HEK293 (cell line): ENCODE data around the gene KPTN.
"Not testable (repeated sequence)": the region's sequence is repeated elsewhere in the genome, so short reads cannot be mapped to it uniquely, and the experiment has no call there.

ENCODE experiments used
- CTCF ChIA-PET: fragments of 350-600 bp; formaldehyde crosslinking; extraction: SDS; loops from one replicate; lab custom pipeline; 2021; ENCODE audit warnings: antibody characterized with exemption; lab: Yijun Ruan, JAX
- POLR2A ChIA-PET: fragments of 300-600 bp; formaldehyde crosslinking; extraction: SDS; loops from one replicate; lab custom pipeline; 2020; ENCODE audit warnings: antibody characterized with exemption, inconsistent platforms; lab: Yijun Ruan, JAX
- H3K27ac ChIP-seq: fragments of 200-500 bp; sonication (Bioruptor generic); 2 replicates; pipeline ENCODE4 v1.5.1; 2014; ENCODE audit warnings: low read depth, low read length, control low read depth, inconsistent platforms; ENCODE audit errors: extremely low read depth
- H3K36me3 ChIP-seq, 2 experiments: fragments of 200-500 bp in 1 of 2; sonication (Bioruptor generic) in 1 of 2; 1 replicate in 1 of 2; 2 replicates in 1 of 2; pipeline ENCODE4 v1.5.1; 2014 to 2017; ENCODE audit warnings: inconsistent platforms in 2 of 2, low read length in 2 of 2; ENCODE audit not compliant: control insufficient read depth in 2 of 2, insufficient read depth in 1 of 2
- H3K4me1 ChIP-seq: fragments of 200-500 bp; sonication (Bioruptor generic); 2 replicates; pipeline ENCODE4 v1.5.1; 2014; ENCODE audit warnings: mild to moderate bottlenecking, low read length, inconsistent platforms; ENCODE audit not compliant: control insufficient read depth, insufficient read depth
- H3K4me3 ChIP-seq: 2 replicates; pipeline ENCODE4 v1.5.1; 2011; ENCODE audit warnings: low read depth, mild to moderate bottlenecking, control low read depth, low read length, moderate library complexity
- H3K9me3 ChIP-seq: fragments of 200-500 bp; sonication (Bioruptor generic); 2 replicates; pipeline ENCODE4 v1.5.1; 2014; ENCODE audit warnings: low read depth, low read length, inconsistent platforms; ENCODE audit not compliant: control insufficient read depth, insufficient read depth
- EGR2 ChIP-seq: fragments of 450-650 bp; formaldehyde crosslinking; IDR thresholded peaks from 2 replicates; pipeline ENCODE4 v1.5.1; 2016; ENCODE audit warnings: low read depth, missing biosample characterization, missing genetic modification characterization
- HOXA7 ChIP-seq: sonication (generic); formaldehyde crosslinking; IDR thresholded peaks from 2 replicates; pipeline ENCODE4 v1.8.1; 2022; ENCODE audit warnings: missing genetic modification reagents, borderline replicate concordance
- PRDM1 ChIP-seq: fragments of 450-650 bp; formaldehyde crosslinking; IDR thresholded peaks from 2 replicates; pipeline ENCODE4; 2016; ENCODE audit warnings: missing biosample characterization, missing genetic modification characterization
- REPIN1 ChIP-seq: fragments of 450-650 bp; formaldehyde crosslinking; IDR thresholded peaks from 2 replicates; pipeline ENCODE4 v1.5.1; 2017; ENCODE audit warnings: missing biosample characterization, missing genetic modification characterization, low read depth
- TSHZ1 ChIP-seq: fragments of 450-650 bp; formaldehyde crosslinking; IDR thresholded peaks from 2 replicates; pipeline ENCODE4 v1.5.1; 2016; ENCODE audit warnings: missing biosample characterization, missing genetic modification characterization, borderline replicate concordance
- ZFHX2 ChIP-seq: fragments of 450-650 bp; formaldehyde crosslinking; conservative IDR thresholded peaks from 2 replicates; pipeline ENCODE4 v1.5.1; 2016; ENCODE audit warnings: missing biosample characterization, missing genetic modification characterization
- ZFP3 ChIP-seq: fragments of 450-650 bp; formaldehyde crosslinking; IDR thresholded peaks from 2 replicates; pipeline ENCODE4 v1.5.1; 2016; ENCODE audit warnings: low read depth, missing biosample characterization, missing genetic modification characterization
- ZNF37A ChIP-seq: fragments of 450-650 bp; IDR thresholded peaks from 2 replicates; pipeline ENCODE4 v1.5.1; 2018; ENCODE audit warnings: missing biosample characterization, missing genetic modification characterization
- ZNF48 ChIP-seq: fragments of 450-650 bp; formaldehyde crosslinking; IDR thresholded peaks from 2 replicates; pipeline ENCODE4 v1.5.1; 2016; ENCODE audit warnings: missing biosample characterization, missing genetic modification characterization
- ZSCAN16 ChIP-seq: fragments of 450-650 bp; formaldehyde crosslinking; IDR thresholded peaks from 2 replicates; pipeline ENCODE4 v1.5.1; 2016; ENCODE audit warnings: missing biosample characterization, missing genetic modification characterization
- TF ChIP-seq, protein P1 (sequence below): fragments of 450-650 bp; formaldehyde crosslinking; IDR thresholded peaks from 2 replicates; pipeline ENCODE4 v1.5.1; 2017; ENCODE audit warnings: missing biosample characterization, missing genetic modification characterization
- TF ChIP-seq, protein P2 (sequence below): fragments of 450-650 bp; formaldehyde crosslinking; IDR thresholded peaks from 2 replicates; pipeline ENCODE4 v1.5.1; 2016; ENCODE audit warnings: missing biosample characterization, missing genetic modification characterization

KPTN gene

DNA sequence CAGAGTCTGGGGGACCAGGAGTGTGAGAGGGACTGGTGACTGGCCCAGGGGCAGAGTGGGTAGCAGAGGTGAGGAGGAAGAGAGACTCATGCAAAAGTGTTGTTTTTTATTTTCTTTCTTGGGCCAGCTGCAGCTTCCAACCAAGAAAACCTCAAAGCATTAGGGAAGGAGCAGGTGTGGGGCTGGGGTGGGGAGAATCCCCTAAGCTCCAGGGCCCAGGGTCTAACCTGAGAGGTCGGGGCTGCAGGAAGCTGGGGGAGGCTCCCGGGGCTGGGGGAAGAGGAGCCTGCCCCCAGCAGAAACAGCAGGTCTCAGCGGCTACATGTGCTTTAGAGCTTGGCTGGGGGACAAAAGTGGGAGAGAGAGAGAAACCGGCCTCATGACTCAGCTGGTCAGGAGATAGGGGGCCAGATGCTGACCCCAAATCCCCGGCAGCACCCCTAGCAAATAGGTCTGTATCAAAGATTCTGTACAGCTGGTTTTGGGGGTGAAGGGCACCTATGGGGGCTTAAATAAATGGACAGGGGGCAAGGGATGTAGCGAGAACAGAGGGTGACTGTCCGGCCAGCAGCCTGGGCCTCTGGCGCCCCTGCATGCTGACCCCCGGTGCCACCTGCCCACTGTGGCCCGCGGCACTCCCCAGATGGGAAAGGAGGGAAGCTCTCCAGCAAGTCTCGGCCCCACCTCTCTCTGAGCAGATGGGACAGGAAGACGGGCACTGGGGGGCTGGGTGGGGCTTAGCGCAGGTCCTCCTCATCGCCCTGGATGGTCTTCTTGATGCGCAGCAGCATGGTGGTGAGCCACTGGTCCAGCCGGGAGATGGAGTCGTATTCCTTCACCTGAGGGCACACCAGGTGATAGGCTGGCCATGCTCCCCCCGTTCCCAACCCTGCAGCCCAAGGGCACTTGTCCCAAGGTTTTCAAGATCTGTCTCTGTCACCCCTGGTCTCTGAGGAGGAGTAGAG lies 3.8 kb upstream of the KPTN start (continued):
- TF ChIP-seq, protein P1, sequence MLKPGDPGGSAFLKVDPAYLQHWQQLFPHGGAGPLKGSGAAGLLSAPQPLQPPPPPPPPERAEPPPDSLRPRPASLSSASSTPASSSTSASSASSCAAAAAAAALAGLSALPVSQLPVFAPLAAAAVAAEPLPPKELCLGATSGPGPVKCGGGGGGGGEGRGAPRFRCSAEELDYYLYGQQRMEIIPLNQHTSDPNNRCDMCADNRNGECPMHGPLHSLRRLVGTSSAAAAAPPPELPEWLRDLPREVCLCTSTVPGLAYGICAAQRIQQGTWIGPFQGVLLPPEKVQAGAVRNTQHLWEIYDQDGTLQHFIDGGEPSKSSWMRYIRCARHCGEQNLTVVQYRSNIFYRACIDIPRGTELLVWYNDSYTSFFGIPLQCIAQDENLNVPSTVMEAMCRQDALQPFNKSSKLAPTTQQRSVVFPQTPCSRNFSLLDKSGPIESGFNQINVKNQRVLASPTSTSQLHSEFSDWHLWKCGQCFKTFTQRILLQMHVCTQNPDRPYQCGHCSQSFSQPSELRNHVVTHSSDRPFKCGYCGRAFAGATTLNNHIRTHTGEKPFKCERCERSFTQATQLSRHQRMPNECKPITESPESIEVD: no peak
- no peak for TF ChIP-seq TSHZ1 (tag by site-specific recombination)
- no peak for TF ChIP-seq REPIN1 (tag by site-specific recombination)
- TF ChIP-seq PRDM1 (tag by site-specific recombination): no peak
- TF ChIP-seq HOXA7 (CRISPR knock-in tag): no peak
- no peak for TF ChIP-seq ZFP3 (tag by site-specific recombination)
- TF ChIP-seq ZNF37A: no peak

DNA sequence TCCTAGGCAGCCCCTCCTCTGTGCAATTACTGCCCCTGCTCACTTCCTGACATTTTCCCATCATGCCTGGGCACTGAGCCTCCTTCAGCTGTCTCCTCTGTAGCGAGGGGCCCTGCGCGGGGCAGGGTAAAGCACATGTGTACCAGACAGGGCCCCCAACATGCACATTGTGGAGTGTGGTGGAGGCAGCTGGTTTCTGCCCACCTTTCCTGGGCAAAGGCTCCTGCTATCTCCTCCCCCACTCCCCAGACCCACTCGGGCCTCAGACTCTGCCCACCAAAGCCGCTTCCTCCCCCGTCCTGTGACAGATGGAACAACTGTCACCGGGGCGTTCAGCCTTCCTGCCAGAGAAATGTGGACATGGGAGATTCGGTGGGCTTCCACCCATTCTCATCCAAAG lies 2.9 kb upstream of the KPTN start:
- Histone ChIP-seq H3K27ac (no peak overlapping the region), H3K36me3 (peaks cover 7 to 45% of the 10 kb centered on the region in 2 experiments; a peak in 2 of 3 replicates), H3K9me3 (no peaks in the 10 kb centered on the region), H3K4me3 (no peak overlapping the region), H3K4me1 (no peaks in the 10 kb centered on the region)
- ChIA-PET POLR2A (no interaction called here), CTCF (no interaction called here)
- TF ChIP-seq EGR2 (tag by site-specific recombination): peak; percentile 75
- peak; percentile 54; the same call in 1 of the 2 replicates for TF ChIP-seq ZFHX2
- no peak for TF ChIP-seq ZNF48
- TF ChIP-seq, protein P2, sequence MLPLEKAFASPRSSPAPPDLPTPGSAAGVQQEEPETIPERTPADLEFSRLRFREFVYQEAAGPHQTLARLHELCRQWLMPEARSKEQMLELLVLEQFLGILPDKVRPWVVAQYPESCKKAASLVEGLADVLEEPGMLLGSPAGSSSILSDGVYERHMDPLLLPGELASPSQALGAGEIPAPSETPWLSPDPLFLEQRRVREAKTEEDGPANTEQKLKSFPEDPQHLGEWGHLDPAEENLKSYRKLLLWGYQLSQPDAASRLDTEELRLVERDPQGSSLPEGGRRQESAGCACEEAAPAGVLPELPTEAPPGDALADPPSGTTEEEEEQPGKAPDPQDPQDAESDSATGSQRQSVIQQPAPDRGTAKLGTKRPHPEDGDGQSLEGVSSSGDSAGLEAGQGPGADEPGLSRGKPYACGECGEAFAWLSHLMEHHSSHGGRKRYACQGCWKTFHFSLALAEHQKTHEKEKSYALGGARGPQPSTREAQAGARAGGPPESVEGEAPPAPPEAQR (tag by site-specific recombination): no peak
- no peak for TF ChIP-seq ZSCAN16 (tag by site-specific recombination)

DNA sequence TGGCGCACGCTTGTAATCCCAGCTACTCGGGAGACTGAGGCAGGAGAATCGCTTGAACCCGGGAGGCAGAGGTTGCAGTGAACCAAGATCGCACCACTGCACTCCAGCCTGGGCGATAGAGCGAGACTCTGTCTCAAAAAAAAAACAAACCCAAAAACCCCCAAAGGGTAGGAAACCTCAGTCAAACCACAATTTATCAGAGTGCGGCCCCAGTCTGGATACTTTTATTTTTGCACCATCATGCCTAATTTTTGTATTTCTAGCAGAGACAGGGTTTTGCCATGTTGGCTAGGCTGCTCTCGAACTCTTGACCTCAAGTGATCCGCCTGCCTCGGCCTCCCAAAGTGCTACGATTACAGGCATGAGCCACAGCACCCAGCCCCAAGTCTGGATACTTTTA lies 2.2 kb upstream of the KPTN start:
- ChIA-PET POLR2A (interaction anchor here (0.6 kb wide), 1 partner anchor 41 kb away, joined by 4 read pairs; no protein-coding TSS in a partner anchor), CTCF (interaction anchor here (0.6 to 1.9 kb wide), 2 partner anchors 22 to 213 kb away, joined by 4 to 5 read pairs; no protein-coding TSS in a partner anchor)
- not testable (repeated sequence) for H3K4me1 ChIP-seq, H3K4me3 ChIP-seq, H3K27ac ChIP-seq, H3K9me3 ChIP-seq
- H3K36me3 ChIP-seq: peaks cover 7 to 38% of the 10 kb centered on the region in 2 experiments; a peak in 2 of 3 replicates
